Epithelial cell of proximal tubule (primary cell): ENCODE data around the gene EPPIN. TPM values are rescaled to one million over a fixed set of nuclear protein-coding genes. Genes with fewer than 3 reads are reported as not detected.

Experiments used
- DNase-seq: peaks from one replicate; pipeline ENCODE4 v3.0.0-alpha.2; 2011; ENCODE audit warnings: low read depth
- H3K4me3 ChIP-seq: 2 replicates; pipeline ENCODE4 v1.5.1; 2011; ENCODE audit warnings: low read depth, mild to moderate bottlenecking, low read length
- CTCF ChIP-seq: conservative IDR thresholded peaks from 2 replicates; pipeline ENCODE4 v1.5.1; 2012; ENCODE audit warnings: low read depth, mild to moderate bottlenecking, low read length
- total RNA-seq: library from RNA; depleted of rRNA; stranded (reverse); fragments of >200 nt; gene quantifications from 2 replicates; pipeline ENCODE4 v1.2.3, GENCODE V29; 2015

The EPPIN gene
- total RNA-seq, 1 donor from 2014 or later: not detected

GRCh38 chr20:45502561-45502960 lies 44.6 kb downstream of the EPPIN start:
- no peak for TF ChIP-seq CTCF
- DNase-seq: no peak
- H3K4me3 ChIP-seq: no peak overlapping the region

- DNase-seq: no peak
- no peak overlapping the region for H3K4me3 ChIP-seq
- no peak for TF ChIP-seq CTCF
Observed at GRCh38 chr20:45501600-45501999, 45.6 kb downstream of the EPPIN start.

GRCh38 chr20:45500022-45500421 lies 47.2 kb downstream of the EPPIN start:
- no peak for TF ChIP-seq CTCF
- no peak for DNase-seq

GRCh38 chr20:45497971-45498494 lies 49.2 kb downstream of the EPPIN start:
- TF ChIP-seq CTCF: no peak
- H3K4me3 ChIP-seq: no peak overlapping the region
- DNase-seq: no peak

More at GRCh38 chr20:45500022-45500421, 47.2 kb downstream of the EPPIN start:
- H3K4me3 ChIP-seq: no peak overlapping the region

- no peak for TF ChIP-seq CTCF
- no peak for DNase-seq
- H3K4me3 ChIP-seq: no peak overlapping the region
Observed at GRCh38 chr20:45496166-45496565, 51.0 kb downstream of the EPPIN start.

- no peak overlapping the region for H3K4me3 ChIP-seq
- no peak for DNase-seq
- TF ChIP-seq CTCF: no peak
Observed at GRCh38 chr20:45495501-45495941, 51.7 kb downstream of the EPPIN start.

Other genes with a start within 250 kb of the EPPIN start
- not detected in 2 replicates for gene RBPJL, start 240.6 kb downstream of the EPPIN start, total RNA-seq
- not detected in 2 replicates for gene MATN4, start 239.1 kb downstream of the EPPIN start, total RNA-seq
- gene SDC4, start 199.0 kb downstream of the EPPIN start, total RNA-seq: 153 and 239 TPM in 2 replicates
- 22.6 and 30.3 TPM in 2 replicates for gene SYS1, start 184.2 kb downstream of the EPPIN start, total RNA-seq
- not detected in 2 replicates for gene TP53TG5, start 169.1 kb downstream of the EPPIN start, total RNA-seq
- 49.6 and 55.2 TPM in 2 replicates for gene DBNDD2, start 139.1 kb downstream of the EPPIN start, total RNA-seq
- 59.9 and 71.0 TPM in 2 replicates for gene PIGT, start 131.3 kb downstream of the EPPIN start, total RNA-seq
- gene WFDC2, start 77.6 kb downstream of the EPPIN start, total RNA-seq: 14.7 and 53.3 TPM in 2 replicates
- gene SPINT3, start 31.8 kb downstream of the EPPIN start, total RNA-seq: not detected in 2 replicates
- gene WFDC6, start 7.9 kb downstream of the EPPIN start, total RNA-seq: not detected in 2 replicates
- gene WFDC8, start 31.9 kb upstream of the EPPIN start, total RNA-seq: not detected in 2 replicates
- not detected in 2 replicates for gene WFDC10A, start 82.3 kb upstream of the EPPIN start, total RNA-seq
- gene WFDC9, start 83.9 kb upstream of the EPPIN start, total RNA-seq: not detected in 2 replicates
- not detected in 2 replicates for gene WFDC11, start 122.8 kb upstream of the EPPIN start, total RNA-seq
- gene WFDC13, start 154.6 kb upstream of the EPPIN start, total RNA-seq: not detected in 2 replicates
- not detected in 2 replicates for gene WFDC10B, start 157.6 kb upstream of the EPPIN start, total RNA-seq
- not detected in 2 replicates for gene SPINT4, start 174.9 kb upstream of the EPPIN start, total RNA-seq
- 0.43 and 0.69 TPM in 2 replicates for gene WFDC3, start 244.5 kb upstream of the EPPIN start, total RNA-seq
- 23.1 and 34.7 TPM in 2 replicates for gene DNTTIP1, start 244.6 kb upstream of the EPPIN start, total RNA-seq